Transverse colon (tissue), 4 donors: Measurements from ENCODE around the gene CD34. TPM values are rescaled to one million over a fixed set of nuclear protein-coding genes. Genes with fewer than 3 reads are reported as not detected.

ENCODE experiments used
- DNase-seq: peaks from one replicate; pipeline ENCODE4 v3.0.0-alpha.2; 2019
- H3K27ac ChIP-seq, 4 donors: fragments of 200-600 bp; sonication (generic); 2 replicates each; pipeline ENCODE4 v1.5.1; 2016 to 2018; ENCODE audit warnings: inconsistent platforms in 4 of 4
- H3K27me3 ChIP-seq: fragments of 200-600 bp; sonication (generic); 2 replicates; pipeline ENCODE4 v1.5.1; 2017; ENCODE audit warnings: inconsistent platforms
- H3K36me3 ChIP-seq, 4 donors: fragments of 200-600 bp; sonication (generic); 2 replicates each; pipeline ENCODE4 v1.5.1; 2017 to 2019; ENCODE audit warnings: inconsistent platforms in 4 of 4
- H3K4me1 ChIP-seq, 4 donors: fragments of 200-600 bp; sonication (generic); 2 replicates each; pipeline ENCODE4 v1.5.1; 2017 to 2020; ENCODE audit warnings: inconsistent platforms in 4 of 4
- H3K4me3 ChIP-seq, 4 donors: fragments of 200-600 bp; sonication (generic); 1 replicate in 1 of 4; 2 replicates in 3 of 4; pipeline versions ENCODE4 v1.5.1 to v1.6.1; 2017 to 2019; ENCODE audit warnings: inconsistent platforms in 4 of 4
- H3K9me3 ChIP-seq, 2 donors: fragments of 200-600 bp; sonication (generic); 2 replicates each; pipeline ENCODE4 v1.5.1; 2017 to 2019; ENCODE audit warnings: inconsistent platforms in 2 of 2
- EP300 ChIP-seq: sonication (generic); formaldehyde crosslinking; IDR thresholded peaks from one replicate; pipeline ENCODE4 v1.6.1; 2017; ENCODE audit warnings: antibody characterized with exemption, low read depth
- POLR2A ChIP-seq: fragments of 450-650 bp; IDR thresholded peaks from one replicate; pipeline ENCODE4 v1.6.1; 2016; ENCODE audit warnings: antibody characterized with exemption, mild to moderate bottlenecking, moderate library complexity
- POLR2AphosphoS5 ChIP-seq, 3 donors: sonication (generic); formaldehyde crosslinking; IDR thresholded peaks; one replicate each; pipeline ENCODE4 v1.6.1; 2016; ENCODE audit warnings: antibody characterized with exemption in 3 of 3
- WGBS, 2 donors: methylation state at CpG; one replicate each; pipeline ENCODE4 v1.1.5; 2018; ENCODE audit warnings: low coverage in 1 of 2; 5-methylcytosine and 5-hydroxymethylcytosine counted together
- in situ Hi-C, 4 donors: fragments of 200-750 bp; cut with MboI; loops; one replicate each; pipeline versions ENCODE4 v1.15.0 to v1.15.1; 2017; ENCODE audit warnings: low sequenced_read_pairs in 3 of 4, low pct_ligation_motif_present in 1 of 4, low pct_unique_long_range_greater_than_20kb in 1 of 4
- intact Hi-C: fragments of 100-400 bp; cut with DNase I; formaldehyde crosslinking; loops from one replicate; pipeline ENCODE4 v1.15.1; 2023; ENCODE audit warnings: low total_unique reads
- total RNA-seq, 4 donors: library from RNA; depleted of rRNA; stranded (reverse); fragments of >200 nt; gene quantifications; one replicate each; pipeline ENCODE4 v1.1.0, GENCODE V29; 2016
- TF ChIP-seq, protein P1 (sequence below), 5 experiments: fragments of 200-600 bp in 3 of 5; fragments of 450-650 bp in 2 of 5; sonication (generic) in 3 of 5; IDR thresholded peaks; 1 replicate in 2 of 5; 2 replicates in 3 of 5; pipeline ENCODE4 v1.5.1; 2016 to 2017; ENCODE audit warnings: antibody characterized with exemption in 5 of 5, inconsistent platforms in 3 of 5, mild to moderate bottlenecking in 2 of 5, moderate library complexity in 1 of 5

Gene CD34
- total RNA-seq, 4 donors from 2014 or later, result 7.5 to 85.2 (median 9.7) TPM

DNA sequence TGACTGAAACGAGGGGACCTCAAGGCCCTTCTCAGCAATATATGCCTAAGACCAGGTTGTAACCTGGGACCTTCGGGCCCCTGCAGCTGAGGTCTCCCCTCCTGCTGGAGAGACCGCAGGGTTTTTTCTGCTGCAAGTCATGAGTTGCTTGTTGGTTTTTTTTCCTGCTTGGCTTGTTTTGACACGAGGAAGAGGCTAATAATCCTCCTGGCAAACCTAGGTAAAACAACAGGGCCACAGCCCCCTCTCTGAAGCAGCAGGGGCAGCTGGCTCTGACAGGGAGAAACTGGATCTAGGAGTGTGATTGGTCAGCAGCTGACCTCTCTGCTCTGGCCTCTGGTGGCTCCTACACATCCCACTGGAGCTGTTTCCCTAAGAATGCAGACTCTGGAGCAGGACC, 69.0 kb downstream of the CD34 start:
- Histone ChIP-seq H3K9me3 (no peaks in the 10 kb centered on the region), H3K4me1 (peaks cover 8 to 40% (median 13%) of the 10 kb centered on the region in 4 donors), H3K27ac (no peak overlapping the region), H3K27me3 (no peaks in the 10 kb centered on the region), H3K36me3 (no peaks in the 10 kb centered on the region), H3K4me3 (no peak overlapping the region)
- in situ Hi-C loops, result no loop called here
- DNase-seq, result no peak
- intact Hi-C loops, result no loop called here
- 66% methylated on average over 4 of the region's 4 CpGs; no CpG with 5 or more reads in 1 of the 2 donors for WGBS, 2 donors
- TF ChIP-seq POLR2A (no peak), POLR2AphosphoS5 (IDR thresholded peaks at IDR 0.05) (no peak), EP300 (no peak)
- TF ChIP-seq, protein P1, sequence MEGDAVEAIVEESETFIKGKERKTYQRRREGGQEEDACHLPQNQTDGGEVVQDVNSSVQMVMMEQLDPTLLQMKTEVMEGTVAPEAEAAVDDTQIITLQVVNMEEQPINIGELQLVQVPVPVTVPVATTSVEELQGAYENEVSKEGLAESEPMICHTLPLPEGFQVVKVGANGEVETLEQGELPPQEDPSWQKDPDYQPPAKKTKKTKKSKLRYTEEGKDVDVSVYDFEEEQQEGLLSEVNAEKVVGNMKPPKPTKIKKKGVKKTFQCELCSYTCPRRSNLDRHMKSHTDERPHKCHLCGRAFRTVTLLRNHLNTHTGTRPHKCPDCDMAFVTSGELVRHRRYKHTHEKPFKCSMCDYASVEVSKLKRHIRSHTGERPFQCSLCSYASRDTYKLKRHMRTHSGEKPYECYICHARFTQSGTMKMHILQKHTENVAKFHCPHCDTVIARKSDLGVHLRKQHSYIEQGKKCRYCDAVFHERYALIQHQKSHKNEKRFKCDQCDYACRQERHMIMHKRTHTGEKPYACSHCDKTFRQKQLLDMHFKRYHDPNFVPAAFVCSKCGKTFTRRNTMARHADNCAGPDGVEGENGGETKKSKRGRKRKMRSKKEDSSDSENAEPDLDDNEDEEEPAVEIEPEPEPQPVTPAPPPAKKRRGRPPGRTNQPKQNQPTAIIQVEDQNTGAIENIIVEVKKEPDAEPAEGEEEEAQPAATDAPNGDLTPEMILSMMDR (IDR thresholded peaks at IDR 0.05), result no peak

DNA sequence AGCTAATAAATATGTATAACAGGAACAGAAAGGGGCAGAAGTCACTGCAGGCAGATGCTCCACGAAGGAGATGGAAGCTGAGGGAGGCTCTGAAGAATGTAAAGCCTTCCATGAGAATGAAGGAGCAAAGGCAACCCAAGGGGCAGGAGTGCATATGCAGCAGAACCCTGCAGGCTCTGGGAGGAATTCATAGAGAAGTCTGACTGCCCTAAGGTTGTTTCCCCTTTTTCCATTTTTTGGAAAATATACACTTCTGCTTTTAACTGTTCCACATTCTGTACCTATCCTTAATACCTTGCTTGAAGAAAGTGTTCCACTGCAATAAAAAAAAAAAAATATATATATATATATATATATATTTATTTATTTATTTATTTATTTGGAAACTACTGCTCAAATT, 69.6 kb downstream of the CD34 start:
- H3K4me1 ChIP-seq, result peaks cover 13 to 47% (median 17%) of the 10 kb centered on the region in 4 donors
- H3K27me3 ChIP-seq, result no peaks in the 10 kb centered on the region
- TF ChIP-seq POLR2A, result no peak
- TF ChIP-seq, protein P1 (IDR thresholded peaks at IDR 0.05), result no peak
- no peak for TF ChIP-seq POLR2AphosphoS5 (IDR thresholded peaks at IDR 0.05)
- TF ChIP-seq EP300, result no peak
- intact Hi-C loops (no loop called here), in situ Hi-C loops (no loop called here)
- no peak overlapping the region for H3K4me3 ChIP-seq
- no peak overlapping the region for H3K27ac ChIP-seq
- no peak for DNase-seq
- no peaks in the 10 kb centered on the region for H3K9me3 ChIP-seq
- H3K36me3 ChIP-seq, result no peaks in the 10 kb centered on the region
- 50 to 82% methylated on average over 1 of the region's 1 CpG for WGBS, 2 donors

DNA sequence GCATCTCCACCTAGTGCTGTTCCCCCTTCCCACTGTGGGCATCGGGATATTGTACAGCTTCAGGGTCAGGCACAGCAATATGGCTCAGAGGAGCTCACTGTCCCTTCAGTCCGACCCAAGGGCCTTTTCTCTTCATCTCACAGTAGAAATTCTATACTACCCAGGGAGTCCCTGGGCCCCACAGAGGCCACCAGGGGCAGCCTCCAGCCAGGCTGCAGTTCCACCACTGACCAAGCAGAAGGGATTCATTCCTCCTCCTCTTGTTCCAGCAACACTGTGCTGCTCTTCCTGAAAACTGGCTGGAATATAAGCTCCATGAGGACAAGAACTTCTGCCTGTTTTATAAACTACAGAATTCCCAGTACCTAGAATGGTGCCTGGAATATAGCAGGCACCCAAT, 70.5 kb downstream of the CD34 start:
- no peak overlapping the region for H3K27ac ChIP-seq
- no peaks in the 10 kb centered on the region for H3K9me3 ChIP-seq
- no peak overlapping the region for H3K4me3 ChIP-seq
- in situ Hi-C loops (no loop called here), intact Hi-C loops (no loop called here)
- no peaks in the 10 kb centered on the region for H3K36me3 ChIP-seq
- no peak for DNase-seq
- H3K4me1 ChIP-seq, result peaks cover 13 to 41% (median 17%) of the 10 kb centered on the region in 4 donors
- WGBS, 2 donors, result 94% methylated on average over 2 of the region's 2 CpGs; no CpG with 5 or more reads in 1 of the 2 donors
- no peak for TF ChIP-seq EP300
- TF ChIP-seq, protein P1 (IDR thresholded peaks at IDR 0.05), result peak in 1 of 5 experiments; percentile 3
- no peaks in the 10 kb centered on the region for H3K27me3 ChIP-seq

DNA sequence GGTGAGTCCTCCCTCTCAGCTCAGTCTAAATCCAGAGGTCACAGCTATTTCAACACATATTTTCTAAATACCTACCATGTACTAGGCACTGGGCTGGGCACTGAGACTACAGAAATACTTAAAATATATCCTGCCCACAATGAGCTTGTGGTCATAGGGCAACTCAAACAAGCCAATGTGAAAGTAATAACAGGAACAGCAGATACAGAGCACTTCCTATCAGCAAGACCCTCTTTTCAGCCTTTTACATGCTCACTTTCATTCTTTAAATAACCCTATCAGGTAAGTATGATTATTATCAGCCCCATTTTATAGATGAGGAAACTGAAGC, 71.9 kb downstream of the CD34 start:
- H3K27me3 ChIP-seq, result no peaks in the 10 kb centered on the region
- H3K4me3 ChIP-seq, result no peak overlapping the region
- H3K9me3 ChIP-seq, result no peaks in the 10 kb centered on the region
- peak overlapping the region; percentile 42 to 69 (median 54) for H3K27ac ChIP-seq
- in situ Hi-C loops (no loop called here), intact Hi-C loops (no loop called here)
- no peak for TF ChIP-seq POLR2AphosphoS5 (IDR thresholded peaks at IDR 0.05)
- TF ChIP-seq EP300, result no peak
- TF ChIP-seq, protein P1 (IDR thresholded peaks at IDR 0.05), result no peak
- no peak for TF ChIP-seq POLR2A
- peaks cover 5 to 34% (median 14%) of the 10 kb centered on the region in 4 donors for H3K4me1 ChIP-seq
- DNase-seq, result no peak
- no peaks in the 10 kb centered on the region for H3K36me3 ChIP-seq
